Neural progenitor cell (in vitro differentiated cells): ENCODE data around the gene GAS2. TPM values are rescaled to one million over a fixed set of nuclear protein-coding genes. Genes with fewer than 3 reads are reported as not detected.

Source experiments
- DNase-seq: peaks from one replicate; pipeline ENCODE4 v3.0.0-alpha.2; 2016; ENCODE audit warnings: low spot score
- H2AFZ ChIP-seq: fragments of 200-600 bp; sonication (generic); replicated peaks from 2 replicates; pipeline ENCODE4 v1.6.1; 2016; ENCODE audit warnings: antibody characterized with exemption
- H3F3A ChIP-seq: fragments of 200-600 bp; sonication (generic); 2 replicates; pipeline ENCODE4 v1.6.1; 2016; ENCODE audit warnings: antibody characterized with exemption, low read depth
- H3K27ac ChIP-seq: fragments of 200-600 bp; sonication (generic); 2 replicates; pipeline ENCODE4 v1.5.1; 2016; ENCODE audit warnings: mild to moderate bottlenecking
- H3K27me3 ChIP-seq: fragments of 200-600 bp; sonication (generic); 2 replicates; pipeline ENCODE4 v1.6.1; 2016; ENCODE audit warnings: mild to moderate bottlenecking, moderate library complexity
- H3K36me3 ChIP-seq: fragments of 200-600 bp; sonication (generic); 2 replicates; pipeline ENCODE4 v1.5.1; 2016
- H3K4me1 ChIP-seq: fragments of 200-600 bp; sonication (generic); 2 replicates; pipeline ENCODE4 v1.6.1; 2016; ENCODE audit warnings: mixed run types
- H3K4me2 ChIP-seq: fragments of 200-600 bp; sonication (generic); 2 replicates; pipeline ENCODE4 v1.6.1; 2016
- H3K4me3 ChIP-seq: fragments of 200-600 bp; sonication (generic); 2 replicates; pipeline ENCODE4 v1.5.1; 2016
- H3K79me2 ChIP-seq: fragments of 200-600 bp; sonication (generic); 2 replicates; pipeline ENCODE4 v1.6.1; 2016; ENCODE audit warnings: low read depth
- H3K9ac ChIP-seq: fragments of 200-600 bp; sonication (generic); 2 replicates; pipeline ENCODE4 v1.6.1; 2016
- H3K9me3 ChIP-seq: fragments of 200-600 bp; sonication (generic); 2 replicates; pipeline ENCODE4 v1.5.1; 2016; ENCODE audit warnings: low read depth
- H4K20me1 ChIP-seq: fragments of 200-600 bp; sonication (generic); 2 replicates; pipeline ENCODE4 v1.6.1; 2016; ENCODE audit warnings: low read depth
- H3K27ac Mint-ChIP-seq: 3 replicates; pipeline ENCODE4 v1.8.0; 2021; ENCODE audit warnings: mixed read lengths
- H3K27me3 Mint-ChIP-seq: 2 replicates; pipeline ENCODE4 v1.8.0; 2022; ENCODE audit warnings: low read depth, mild to moderate bottlenecking, inconsistent platforms, moderate library complexity, mixed read lengths; ENCODE audit not compliant: insufficient read depth
- H3K36me3 Mint-ChIP-seq: 3 replicates; pipeline ENCODE4 v1.8.0; 2021; ENCODE audit warnings: mixed read lengths
- H3K4me1 Mint-ChIP-seq: 3 replicates; pipeline ENCODE4 v1.8.0; 2021; ENCODE audit warnings: mixed read lengths
- H3K4me3 Mint-ChIP-seq: 3 replicates; pipeline ENCODE4 v1.8.0; 2021; ENCODE audit warnings: mild to moderate bottlenecking, moderate library complexity, mixed read lengths
- H3K9me3 Mint-ChIP-seq: 3 replicates; pipeline ENCODE4 v1.8.0; 2020; ENCODE audit warnings: mixed read lengths
- CTCF ChIP-seq: fragments of 200-600 bp; sonication (generic); IDR thresholded peaks from 2 replicates; pipeline ENCODE4 v1.5.1; 2017; ENCODE audit warnings: antibody characterized with exemption, mild to moderate bottlenecking
- EZH2 ChIP-seq: fragments of 200-600 bp; sonication (generic); IDR thresholded peaks from 2 replicates; pipeline ENCODE4 v1.6.1; 2017; ENCODE audit warnings: antibody characterized with exemption, mild to moderate bottlenecking, moderate library complexity
- EZH2phosphoT487 ChIP-seq: fragments of 200-600 bp; sonication (generic); IDR thresholded peaks from 2 replicates; pipeline ENCODE4 v1.6.1; 2017; ENCODE audit warnings: antibody characterized with exemption
- total RNA-seq: library from RNA; depleted of rRNA; stranded (reverse); fragments of >200 nt; gene quantifications from 2 replicates; pipeline ENCODE4 v1.2.3, GENCODE V29; 2015; ENCODE audit warnings: low replicate concordance

GAS2 gene
- total RNA-seq, 1 donor from 2014 or later: 6.4 TPM

DNA sequence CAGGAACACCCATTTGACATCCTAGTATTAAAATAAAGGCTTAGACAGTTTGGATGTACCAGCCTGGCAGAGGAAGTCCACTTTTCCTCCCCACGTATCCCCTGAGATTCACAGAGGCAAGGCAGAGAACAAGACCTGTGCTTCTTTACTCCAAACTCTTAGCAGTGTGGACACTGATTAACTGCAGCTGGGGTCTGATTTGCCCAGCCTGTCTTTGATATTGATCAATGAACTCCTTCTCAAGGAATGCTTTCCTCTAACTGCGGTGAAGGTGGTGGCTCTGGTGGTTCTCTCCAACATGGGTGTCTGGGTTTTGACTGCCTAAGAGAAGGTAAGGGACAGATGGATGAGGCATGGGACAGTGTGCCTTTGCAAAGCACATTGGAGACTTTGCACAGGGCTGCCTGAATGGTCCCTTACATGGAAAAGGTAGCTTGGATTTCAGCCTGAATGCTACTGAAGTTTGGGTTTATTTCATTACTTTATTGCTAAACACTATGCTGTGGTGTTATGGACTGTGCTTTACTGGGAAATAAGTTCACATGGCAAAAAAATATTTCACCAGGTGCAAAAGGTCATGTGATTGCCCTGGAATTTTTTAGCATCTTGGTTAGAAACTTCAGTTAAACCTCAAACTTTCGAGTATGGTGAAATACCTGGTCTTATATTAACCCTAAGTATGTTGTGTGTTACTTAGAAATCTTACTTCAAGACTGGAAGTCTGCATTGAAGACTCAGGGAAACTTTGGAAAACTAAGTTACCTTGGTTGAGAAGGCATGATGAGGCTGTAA is 1.8 kb downstream of the GAS2 start:
- Mint-ChIP-seq H3K4me3 (no peak overlapping the region), H3K27me3 (no peaks in the 10 kb centered on the region), H3K36me3 (no peaks in the 10 kb centered on the region), H3K4me1 (peaks cover 16% of the 10 kb centered on the region), H3K27ac (no peak overlapping the region), H3K9me3 (no peaks in the 10 kb centered on the region)
- Histone ChIP-seq H3K79me2 (no peaks in the 10 kb centered on the region), H3K4me1 (peaks cover 16% of the 10 kb centered on the region), H3K9me3 (no peaks in the 10 kb centered on the region), H3F3A (peaks cover 9% of the 10 kb centered on the region), H3K36me3 (no peaks in the 10 kb centered on the region), H3K9ac (no peak overlapping the region), H3K4me3 (no peak overlapping the region), H3K27ac (no peak overlapping the region), H3K4me2 (no peak overlapping the region), H3K27me3 (peaks cover 66% of the 10 kb centered on the region), H4K20me1 (no peaks in the 10 kb centered on the region), H2AFZ (no peak overlapping the region)
- no peak for DNase-seq
- TF ChIP-seq CTCF (no peak), EZH2 (no peak), EZH2phosphoT487 (no peak)

GRCh38 chr11:22669368-22669767 is 3.0 kb downstream of the GAS2 start:
- Histone ChIP-seq H3F3A (peaks cover 9% of the 10 kb centered on the region), H3K4me1 (peaks cover 16% of the 10 kb centered on the region), H2AFZ (no peak overlapping the region), H3K4me3 (no peak overlapping the region), H3K27ac (no peak overlapping the region), H3K79me2 (no peaks in the 10 kb centered on the region), H4K20me1 (no peaks in the 10 kb centered on the region), H3K9ac (no peak overlapping the region), H3K27me3 (peaks cover 66% of the 10 kb centered on the region), H3K36me3 (no peaks in the 10 kb centered on the region), H3K9me3 (no peaks in the 10 kb centered on the region), H3K4me2 (no peak overlapping the region)
- Mint-ChIP-seq H3K4me1 (peaks cover 16% of the 10 kb centered on the region), H3K4me3 (no peak overlapping the region), H3K27me3 (no peaks in the 10 kb centered on the region), H3K27ac (no peak overlapping the region), H3K9me3 (no peaks in the 10 kb centered on the region), H3K36me3 (no peaks in the 10 kb centered on the region)
- no peak for TF ChIP-seq CTCF
- no peak for DNase-seq

- no peak overlapping the region for H3K9ac ChIP-seq
- H3K4me1 Mint-ChIP-seq: peaks cover 15% of the 10 kb centered on the region
- H3K9me3 ChIP-seq: no peaks in the 10 kb centered on the region
- H3K4me2 ChIP-seq: no peak overlapping the region
- H3K27ac Mint-ChIP-seq: no peak overlapping the region
- H3K4me1 ChIP-seq: peaks cover 15% of the 10 kb centered on the region
- H3K9me3 Mint-ChIP-seq: no peaks in the 10 kb centered on the region
- no peak for TF ChIP-seq EZH2
- TF ChIP-seq CTCF: peak; percentile 51
- no peak overlapping the region for H2AFZ ChIP-seq
- H4K20me1 ChIP-seq: no peaks in the 10 kb centered on the region
- no peaks in the 10 kb centered on the region for H3K36me3 ChIP-seq
- no peaks in the 10 kb centered on the region for H3K36me3 Mint-ChIP-seq
- no peak overlapping the region for H3K4me3 Mint-ChIP-seq
- H3K79me2 ChIP-seq: no peaks in the 10 kb centered on the region
- peaks cover 53% of the 10 kb centered on the region for H3K27me3 ChIP-seq
- H3F3A ChIP-seq: peaks cover 9% of the 10 kb centered on the region
- H3K27ac ChIP-seq: no peak overlapping the region
- no peaks in the 10 kb centered on the region for H3K27me3 Mint-ChIP-seq
- no peak overlapping the region for H3K4me3 ChIP-seq
- no peak for DNase-seq
These were observed 4.4 kb downstream of the GAS2 start for GRCh38 chr11:22670830-22671229.
